SK-N-SH treated with all-trans-retinoic acid at 6 μM for 48 hours (cell line): Measurements from ENCODE around the gene LRRC8C.
A peak's percentile ranks its signal among the peaks of the same experiment; 100 is the strongest.

Experiments
- ATAC-seq: fragments of 200-7000 bp; cut with Tn5 transposase; 3 replicates; pipeline ENCODE4 v1.9.1; 2020; ENCODE audit warnings: mild to moderate bottlenecking, moderate library complexity
- ARNTL ChIP-seq: fragments of 450-650 bp; formaldehyde crosslinking; IDR thresholded peaks from 2 replicates; pipeline ENCODE4 v1.5.0; 2020; ENCODE audit warnings: low read depth, mild to moderate bottlenecking, moderate library complexity, borderline replicate concordance
- BACH2 ChIP-seq: fragments of 250-450 bp; sonication (Bioruptor Pico); IDR thresholded peaks from 2 replicates; pipeline ENCODE4 v1.9.0; 2021; ENCODE audit warnings: mild to moderate bottlenecking, borderline replicate concordance
- GLIS3 ChIP-seq: fragments of 250-450 bp; sonication (Bioruptor Pico); IDR thresholded peaks from 2 replicates; pipeline ENCODE4 v1.5.0; 2020; ENCODE audit warnings: mild to moderate bottlenecking, moderate library complexity
- ISL1 ChIP-seq: fragments of 250-450 bp; sonication (Bioruptor Pico); IDR thresholded peaks from 2 replicates; pipeline ENCODE4 v2.1.2; 2022; ENCODE audit warnings: mild to moderate bottlenecking, moderate library complexity
- OSR1 ChIP-seq: fragments of 250-450 bp; sonication (Bioruptor Pico); IDR thresholded peaks from 2 replicates; pipeline ENCODE4 v1.8.0; 2022; ENCODE audit warnings: moderate library complexity, mild to moderate bottlenecking, inconsistent platforms
- PPARA ChIP-seq: fragments of 250-450 bp; sonication (Bioruptor Pico); IDR thresholded peaks from 2 replicates; pipeline ENCODE4 v1.5.0; 2020; ENCODE audit warnings: mild to moderate bottlenecking, borderline replicate concordance
- RARB ChIP-seq: fragments of 250-450 bp; sonication (Bioruptor Pico); IDR thresholded peaks from 2 replicates; pipeline ENCODE4 v1.8.0; 2021; ENCODE audit warnings: mild to moderate bottlenecking, moderate library complexity
- SNAI2 ChIP-seq: fragments of 250-450 bp; sonication (Bioruptor Pico); IDR thresholded peaks from 2 replicates; pipeline ENCODE4 v1.5.0; 2020; ENCODE audit warnings: mild to moderate bottlenecking, moderate library complexity
- TCF4 ChIP-seq: fragments of 250-450 bp; sonication (Bioruptor Pico); IDR thresholded peaks from 2 replicates; pipeline ENCODE4 v1.8.0; 2021; ENCODE audit warnings: mild to moderate bottlenecking, moderate library complexity, borderline replicate concordance
- TOX ChIP-seq: fragments of 250-450 bp; sonication (Bioruptor Pico); IDR thresholded peaks from 2 replicates; pipeline ENCODE4 v1.8.0; 2021; ENCODE audit warnings: mild to moderate bottlenecking, moderate library complexity, borderline replicate concordance
- ZC3H10 ChIP-seq: fragments of 250-450 bp; sonication (Bioruptor Pico); IDR thresholded peaks from 2 replicates; pipeline ENCODE4 v1.5.1; 2021; ENCODE audit warnings: mild to moderate bottlenecking, moderate library complexity
- ZFP3 ChIP-seq: fragments of 250-450 bp; sonication (Bioruptor Pico); IDR thresholded peaks from 2 replicates; pipeline ENCODE4 v1.5.0; 2020; ENCODE audit warnings: mild to moderate bottlenecking, moderate library complexity
- ZFP30 ChIP-seq: fragments of 450-650 bp; formaldehyde crosslinking; IDR thresholded peaks from 2 replicates; pipeline ENCODE4 v1.5.0; 2022; ENCODE audit warnings: mild to moderate bottlenecking, moderate library complexity
- ZNF8 ChIP-seq: fragments of 450-650 bp; formaldehyde crosslinking; IDR thresholded peaks from 2 replicates; pipeline ENCODE4 v1.5.0; 2020; ENCODE audit warnings: mild to moderate bottlenecking, moderate library complexity
- TF ChIP-seq, protein P1 (sequence below): fragments of 250-450 bp; sonication (Bioruptor Pico); IDR thresholded peaks from 2 replicates; pipeline ENCODE4 v1.5.1; 2021; ENCODE audit warnings: mild to moderate bottlenecking, moderate library complexity
- TF ChIP-seq, protein P2 (sequence below): fragments of 250-450 bp; sonication (Bioruptor Pico); IDR thresholded peaks from 2 replicates; pipeline ENCODE4 v1.8.0; 2021; ENCODE audit warnings: low read depth, mild to moderate bottlenecking, moderate library complexity, borderline replicate concordance
- TF ChIP-seq, protein P3 (sequence below): fragments of 250-450 bp; sonication (Bioruptor Pico); IDR thresholded peaks from 2 replicates; pipeline ENCODE4 v1.5.0; 2020; ENCODE audit warnings: mild to moderate bottlenecking, moderate library complexity
- TF ChIP-seq, protein P4 (sequence below): fragments of 250-450 bp; sonication (Bioruptor Pico); IDR thresholded peaks from 2 replicates; pipeline ENCODE4 v1.8.0; 2020; ENCODE audit warnings: mild to moderate bottlenecking, moderate library complexity, borderline replicate concordance

Gene LRRC8C

DNA sequence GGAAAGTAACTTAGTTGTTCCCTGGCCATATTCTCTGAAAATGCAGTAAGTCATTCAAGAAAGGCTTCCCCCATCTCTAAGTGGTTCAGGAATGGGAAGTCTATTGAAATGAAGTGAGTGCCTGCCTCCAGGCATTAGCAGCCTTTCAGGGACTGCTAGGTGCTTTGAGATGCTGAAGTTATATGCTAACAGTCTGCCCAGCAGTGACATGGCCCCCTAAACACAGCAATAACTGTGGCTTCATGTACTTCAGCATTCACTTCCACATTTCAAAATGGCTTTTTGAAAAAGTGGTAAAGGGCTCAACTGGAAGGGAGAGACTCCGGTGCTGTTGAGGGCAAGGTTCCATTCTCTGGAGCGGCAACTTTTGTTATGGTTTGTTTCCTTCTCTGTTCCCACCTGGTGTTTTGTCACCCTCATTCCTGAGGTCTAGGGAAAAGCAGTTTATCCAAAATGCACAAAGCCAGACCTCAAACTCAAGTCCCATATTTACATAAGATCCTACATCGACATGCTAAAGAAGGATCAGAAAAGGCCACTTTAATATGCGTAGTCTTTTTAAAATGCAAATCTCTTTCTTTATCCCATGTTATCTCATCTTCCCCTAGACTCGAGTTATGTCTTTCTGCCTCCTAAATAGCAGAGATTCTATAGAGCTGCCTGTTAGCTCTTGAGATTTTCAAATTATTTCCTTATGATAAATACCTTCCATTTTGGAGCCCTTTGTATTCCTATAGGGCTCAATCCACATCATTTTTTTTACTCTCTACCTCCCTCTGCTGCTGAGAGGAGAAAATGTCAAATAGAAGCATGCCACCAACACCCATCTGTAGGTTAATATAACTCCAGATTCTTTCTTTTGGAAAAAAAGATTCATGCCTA is 34.2 kb upstream of the LRRC8C start:
- peak; percentile 86 for ATAC-seq
- TF ChIP-seq ZFP30 (CRISPR knock-in tag) (no peak), ARNTL (CRISPR knock-in tag) (no peak), PPARA (CRISPR knock-in tag) (no peak), RARB (CRISPR knock-in tag) (no peak), BACH2 (CRISPR knock-in tag) (no peak), ISL1 (no peak), TCF4 (CRISPR knock-in tag) (no peak), OSR1 (no peak), ZFP3 (CRISPR knock-in tag) (no peak), SNAI2 (CRISPR knock-in tag) (no peak), GLIS3 (CRISPR knock-in tag) (no peak), TOX (CRISPR knock-in tag) (no peak)
- TF ChIP-seq, protein P1, sequence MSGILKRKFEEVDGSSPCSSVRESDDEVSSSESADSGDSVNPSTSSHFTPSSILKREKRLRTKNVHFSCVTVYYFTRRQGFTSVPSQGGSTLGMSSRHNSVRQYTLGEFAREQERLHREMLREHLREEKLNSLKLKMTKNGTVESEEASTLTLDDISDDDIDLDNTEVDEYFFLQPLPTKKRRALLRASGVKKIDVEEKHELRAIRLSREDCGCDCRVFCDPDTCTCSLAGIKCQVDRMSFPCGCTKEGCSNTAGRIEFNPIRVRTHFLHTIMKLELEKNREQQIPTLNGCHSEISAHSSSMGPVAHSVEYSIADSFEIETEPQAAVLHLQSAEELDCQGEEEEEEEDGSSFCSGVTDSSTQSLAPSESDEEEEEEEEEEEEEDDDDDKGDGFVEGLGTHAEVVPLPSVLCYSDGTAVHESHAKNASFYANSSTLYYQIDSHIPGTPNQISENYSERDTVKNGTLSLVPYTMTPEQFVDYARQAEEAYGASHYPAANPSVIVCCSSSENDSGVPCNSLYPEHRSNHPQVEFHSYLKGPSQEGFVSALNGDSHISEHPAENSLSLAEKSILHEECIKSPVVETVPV = no peak
- TF ChIP-seq, protein P2, sequence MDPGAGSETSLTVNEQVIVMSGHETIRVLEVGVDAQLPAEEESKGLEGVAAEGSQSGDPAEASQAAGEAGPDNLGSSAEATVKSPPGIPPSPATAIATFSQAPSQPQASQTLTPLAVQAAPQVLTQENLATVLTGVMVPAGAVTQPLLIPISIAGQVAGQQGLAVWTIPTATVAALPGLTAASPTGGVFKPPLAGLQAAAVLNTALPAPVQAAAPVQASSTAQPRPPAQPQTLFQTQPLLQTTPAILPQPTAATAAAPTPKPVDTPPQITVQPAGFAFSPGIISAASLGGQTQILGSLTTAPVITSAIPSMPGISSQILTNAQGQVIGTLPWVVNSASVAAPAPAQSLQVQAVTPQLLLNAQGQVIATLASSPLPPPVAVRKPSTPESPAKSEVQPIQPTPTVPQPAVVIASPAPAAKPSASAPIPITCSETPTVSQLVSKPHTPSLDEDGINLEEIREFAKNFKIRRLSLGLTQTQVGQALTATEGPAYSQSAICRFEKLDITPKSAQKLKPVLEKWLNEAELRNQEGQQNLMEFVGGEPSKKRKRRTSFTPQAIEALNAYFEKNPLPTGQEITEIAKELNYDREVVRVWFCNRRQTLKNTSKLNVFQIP (CRISPR knock-in tag) = no peak
- TF ChIP-seq, protein P3, sequence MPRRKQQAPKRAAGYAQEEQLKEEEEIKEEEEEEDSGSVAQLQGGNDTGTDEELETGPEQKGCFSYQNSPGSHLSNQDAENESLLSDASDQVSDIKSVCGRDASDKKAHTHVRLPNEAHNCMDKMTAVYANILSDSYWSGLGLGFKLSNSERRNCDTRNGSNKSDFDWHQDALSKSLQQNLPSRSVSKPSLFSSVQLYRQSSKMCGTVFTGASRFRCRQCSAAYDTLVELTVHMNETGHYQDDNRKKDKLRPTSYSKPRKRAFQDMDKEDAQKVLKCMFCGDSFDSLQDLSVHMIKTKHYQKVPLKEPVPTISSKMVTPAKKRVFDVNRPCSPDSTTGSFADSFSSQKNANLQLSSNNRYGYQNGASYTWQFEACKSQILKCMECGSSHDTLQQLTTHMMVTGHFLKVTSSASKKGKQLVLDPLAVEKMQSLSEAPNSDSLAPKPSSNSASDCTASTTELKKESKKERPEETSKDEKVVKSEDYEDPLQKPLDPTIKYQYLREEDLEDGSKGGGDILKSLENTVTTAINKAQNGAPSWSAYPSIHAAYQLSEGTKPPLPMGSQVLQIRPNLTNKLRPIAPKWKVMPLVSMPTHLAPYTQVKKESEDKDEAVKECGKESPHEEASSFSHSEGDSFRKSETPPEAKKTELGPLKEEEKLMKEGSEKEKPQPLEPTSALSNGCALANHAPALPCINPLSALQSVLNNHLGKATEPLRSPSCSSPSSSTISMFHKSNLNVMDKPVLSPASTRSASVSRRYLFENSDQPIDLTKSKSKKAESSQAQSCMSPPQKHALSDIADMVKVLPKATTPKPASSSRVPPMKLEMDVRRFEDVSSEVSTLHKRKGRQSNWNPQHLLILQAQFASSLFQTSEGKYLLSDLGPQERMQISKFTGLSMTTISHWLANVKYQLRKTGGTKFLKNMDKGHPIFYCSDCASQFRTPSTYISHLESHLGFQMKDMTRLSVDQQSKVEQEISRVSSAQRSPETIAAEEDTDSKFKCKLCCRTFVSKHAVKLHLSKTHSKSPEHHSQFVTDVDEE (CRISPR knock-in tag) = no peak
- TF ChIP-seq, protein P4, sequence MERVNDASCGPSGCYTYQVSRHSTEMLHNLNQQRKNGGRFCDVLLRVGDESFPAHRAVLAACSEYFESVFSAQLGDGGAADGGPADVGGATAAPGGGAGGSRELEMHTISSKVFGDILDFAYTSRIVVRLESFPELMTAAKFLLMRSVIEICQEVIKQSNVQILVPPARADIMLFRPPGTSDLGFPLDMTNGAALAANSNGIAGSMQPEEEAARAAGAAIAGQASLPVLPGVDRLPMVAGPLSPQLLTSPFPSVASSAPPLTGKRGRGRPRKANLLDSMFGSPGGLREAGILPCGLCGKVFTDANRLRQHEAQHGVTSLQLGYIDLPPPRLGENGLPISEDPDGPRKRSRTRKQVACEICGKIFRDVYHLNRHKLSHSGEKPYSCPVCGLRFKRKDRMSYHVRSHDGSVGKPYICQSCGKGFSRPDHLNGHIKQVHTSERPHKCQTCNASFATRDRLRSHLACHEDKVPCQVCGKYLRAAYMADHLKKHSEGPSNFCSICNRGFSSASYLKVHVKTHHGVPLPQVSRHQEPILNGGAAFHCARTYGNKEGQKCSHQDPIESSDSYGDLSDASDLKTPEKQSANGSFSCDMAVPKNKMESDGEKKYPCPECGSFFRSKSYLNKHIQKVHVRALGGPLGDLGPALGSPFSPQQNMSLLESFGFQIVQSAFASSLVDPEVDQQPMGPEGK (CRISPR knock-in tag) = no peak

DNA sequence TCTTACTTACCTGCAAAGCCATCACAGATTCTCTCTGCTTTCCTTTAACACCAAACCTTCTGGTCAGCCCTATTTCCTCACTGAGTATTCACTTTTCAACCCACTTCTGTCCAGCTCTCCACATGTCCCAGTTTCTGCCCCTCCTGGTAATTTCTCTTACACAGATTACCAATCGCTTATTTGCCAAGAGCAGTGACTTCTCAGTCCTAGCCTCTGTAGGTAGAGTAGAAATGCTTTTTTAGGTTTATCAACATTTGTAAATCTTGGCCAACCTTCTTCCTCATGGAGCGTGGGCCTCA is 33.6 kb upstream of the LRRC8C start:
- no peak for ATAC-seq
- TF ChIP-seq, protein P3 (CRISPR knock-in tag) = no peak
- TF ChIP-seq ZC3H10 (no peak), ZNF8 (CRISPR knock-in tag) (no peak), SNAI2 (CRISPR knock-in tag) (no peak), PPARA (CRISPR knock-in tag) (no peak)
